Astrocyte (in vitro differentiated cells and primary cell): ENCODE data around the gene SEMA6B. TPM values are rescaled to one million over a fixed set of nuclear protein-coding genes. Genes with fewer than 3 reads are reported as not detected.
A peak's percentile ranks its signal among the peaks of the same experiment; 100 is the strongest.

Experiments used
- DNase-seq: peaks from one replicate; pipeline ENCODE4 v3.0.0-alpha.2; 2010; ENCODE audit warnings: low read depth
- FAIRE-seq: peaks from 2 replicates; lab custom pipeline; 2011; peaks lifted over from hg19 to GRCh38; lab: Jason Lieb, UNC
- H2AFZ ChIP-seq: 2 replicates; pipeline ENCODE4 v1.6.0; 2012; ENCODE audit warnings: low read depth, low read length, inconsistent platforms
- H3K27ac ChIP-seq: 2 replicates; pipeline ENCODE4 v1.5.1; 2011; ENCODE audit warnings: low read depth, low read length, inconsistent platforms
- H3K27me3 ChIP-seq: 2 replicates; pipeline ENCODE4 v1.6.0; 2011; ENCODE audit warnings: low read length, inconsistent platforms; ENCODE audit not compliant: insufficient read depth
- H3K36me3 ChIP-seq: 2 replicates; pipeline ENCODE4 v1.5.1; 2011; ENCODE audit warnings: low read length, inconsistent platforms; ENCODE audit not compliant: insufficient read depth
- H3K4me1 ChIP-seq: 2 replicates; pipeline ENCODE4 v1.5.1; 2011; ENCODE audit warnings: low read length, inconsistent platforms; ENCODE audit not compliant: insufficient read depth
- H3K4me2 ChIP-seq: 2 replicates; pipeline ENCODE4 v1.6.0; 2012; ENCODE audit warnings: low read length, inconsistent platforms
- H3K4me3 ChIP-seq: 2 replicates; pipeline ENCODE4 v1.5.1; 2011; ENCODE audit warnings: low read depth, mild to moderate bottlenecking, low read length, inconsistent platforms; ENCODE audit not compliant: insufficient read depth
- H3K79me2 ChIP-seq: 2 replicates; pipeline ENCODE4 v1.6.0; 2012; ENCODE audit warnings: mild to moderate bottlenecking, low read length, inconsistent platforms; ENCODE audit not compliant: insufficient read depth
- H3K9ac ChIP-seq: 2 replicates; pipeline ENCODE4 v1.6.0; 2012; ENCODE audit warnings: mild to moderate bottlenecking, low read length, inconsistent platforms
- H3K9me3 ChIP-seq: 2 replicates; pipeline ENCODE4 v1.5.1; 2012; ENCODE audit warnings: low read depth, mild to moderate bottlenecking, low read length, inconsistent platforms; ENCODE audit not compliant: insufficient read depth
- H4K20me1 ChIP-seq: 2 replicates; pipeline ENCODE4 v1.6.0; 2012; ENCODE audit warnings: low read length, inconsistent platforms; ENCODE audit not compliant: insufficient read depth
- H3K27ac Mint-ChIP-seq: one replicate; pipeline ENCODE4 v1.8.0; 2021; ENCODE audit warnings: mild to moderate bottlenecking, mixed read lengths; ENCODE audit not compliant: unreplicated experiment
- H3K27me3 Mint-ChIP-seq: one replicate; pipeline ENCODE4 v1.8.0; 2021; ENCODE audit warnings: low read depth, mixed read lengths; ENCODE audit not compliant: unreplicated experiment
- H3K36me3 Mint-ChIP-seq: one replicate; pipeline ENCODE4 v1.8.0; 2021; ENCODE audit warnings: low read depth, mixed read lengths; ENCODE audit not compliant: unreplicated experiment
- H3K4me1 Mint-ChIP-seq: one replicate; pipeline ENCODE4 v1.8.0; 2021; ENCODE audit warnings: low read depth, mixed read lengths; ENCODE audit not compliant: unreplicated experiment
- H3K4me3 Mint-ChIP-seq: one replicate; pipeline ENCODE4 v1.8.0; 2021; ENCODE audit warnings: mild to moderate bottlenecking, moderate library complexity, mixed read lengths; ENCODE audit not compliant: unreplicated experiment
- H3K9me3 Mint-ChIP-seq: one replicate; pipeline ENCODE4 v1.8.0; 2021; ENCODE audit warnings: mild to moderate bottlenecking, mixed read lengths; ENCODE audit not compliant: unreplicated experiment
- EZH2 ChIP-seq: IDR thresholded peaks from 2 replicates; pipeline ENCODE4 v1.6.1; 2012; ENCODE audit warnings: mild to moderate bottlenecking, low read length, inconsistent platforms; ENCODE audit not compliant: insufficient read depth
- total RNA-seq: library from RNA; stranded (reverse); gene quantifications from 2 replicates; pipeline ENCODE4 v1.2.1, GENCODE V29; 2021
- TF ChIP-seq, protein P1 (sequence below): IDR thresholded peaks from 2 replicates; pipeline ENCODE4 v1.5.1; 2011; ENCODE audit warnings: low read depth, mild to moderate bottlenecking, inconsistent platforms, low read length, moderate library complexity; ENCODE audit not compliant: insufficient read depth

SEMA6B gene
- total RNA-seq, 1 donor from 2014 or later, result 14.3 TPM

DNA sequence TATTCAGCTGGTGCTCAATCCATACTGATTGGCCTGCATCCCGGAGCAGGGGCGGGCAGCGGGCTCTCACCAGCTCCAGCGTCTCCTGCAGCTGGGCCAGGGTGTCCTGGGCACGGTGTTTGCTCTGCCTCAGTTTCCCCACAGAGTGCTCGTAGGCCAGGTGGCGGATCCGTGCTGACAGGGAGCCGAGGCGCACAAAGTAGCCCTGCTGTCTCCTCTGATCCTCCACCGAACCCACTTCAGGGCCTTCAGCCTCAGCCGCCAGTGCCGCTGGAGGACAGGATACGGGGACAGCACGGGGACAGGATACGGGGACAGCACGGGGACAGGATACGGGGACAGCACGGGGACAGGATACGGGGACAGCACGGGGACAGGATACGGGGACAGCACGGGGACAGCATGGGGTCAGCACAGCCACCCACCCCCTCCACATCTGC lies 33.9 kb downstream of the SEMA6B start:
- TF ChIP-seq EZH2, result no peak
- TF ChIP-seq, protein P1, sequence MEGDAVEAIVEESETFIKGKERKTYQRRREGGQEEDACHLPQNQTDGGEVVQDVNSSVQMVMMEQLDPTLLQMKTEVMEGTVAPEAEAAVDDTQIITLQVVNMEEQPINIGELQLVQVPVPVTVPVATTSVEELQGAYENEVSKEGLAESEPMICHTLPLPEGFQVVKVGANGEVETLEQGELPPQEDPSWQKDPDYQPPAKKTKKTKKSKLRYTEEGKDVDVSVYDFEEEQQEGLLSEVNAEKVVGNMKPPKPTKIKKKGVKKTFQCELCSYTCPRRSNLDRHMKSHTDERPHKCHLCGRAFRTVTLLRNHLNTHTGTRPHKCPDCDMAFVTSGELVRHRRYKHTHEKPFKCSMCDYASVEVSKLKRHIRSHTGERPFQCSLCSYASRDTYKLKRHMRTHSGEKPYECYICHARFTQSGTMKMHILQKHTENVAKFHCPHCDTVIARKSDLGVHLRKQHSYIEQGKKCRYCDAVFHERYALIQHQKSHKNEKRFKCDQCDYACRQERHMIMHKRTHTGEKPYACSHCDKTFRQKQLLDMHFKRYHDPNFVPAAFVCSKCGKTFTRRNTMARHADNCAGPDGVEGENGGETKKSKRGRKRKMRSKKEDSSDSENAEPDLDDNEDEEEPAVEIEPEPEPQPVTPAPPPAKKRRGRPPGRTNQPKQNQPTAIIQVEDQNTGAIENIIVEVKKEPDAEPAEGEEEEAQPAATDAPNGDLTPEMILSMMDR, result no peak
- Histone ChIP-seq H4K20me1 (no peaks in the 10 kb centered on the region), H3K9me3 (no peaks in the 10 kb centered on the region), H3K4me2 (no peak overlapping the region), H3K27me3 (no peaks in the 10 kb centered on the region), H3K4me3 (no peak overlapping the region), H3K27ac (no peak overlapping the region), H2AFZ (no peak overlapping the region), H3K4me1 (no peaks in the 10 kb centered on the region), H3K9ac (no peak overlapping the region), H3K79me2 (no peaks in the 10 kb centered on the region), H3K36me3 (no peaks in the 10 kb centered on the region)
- FAIRE-seq (no peak), DNase-seq (no peak)
- Mint-ChIP-seq H3K27ac (no peak overlapping the region), H3K27me3 (peaks cover 25% of the 10 kb centered on the region), H3K4me3 (no peak overlapping the region), H3K4me1 (peaks cover 6% of the 10 kb centered on the region), H3K9me3 (no peaks in the 10 kb centered on the region), H3K36me3 (no peaks in the 10 kb centered on the region)

DNA sequence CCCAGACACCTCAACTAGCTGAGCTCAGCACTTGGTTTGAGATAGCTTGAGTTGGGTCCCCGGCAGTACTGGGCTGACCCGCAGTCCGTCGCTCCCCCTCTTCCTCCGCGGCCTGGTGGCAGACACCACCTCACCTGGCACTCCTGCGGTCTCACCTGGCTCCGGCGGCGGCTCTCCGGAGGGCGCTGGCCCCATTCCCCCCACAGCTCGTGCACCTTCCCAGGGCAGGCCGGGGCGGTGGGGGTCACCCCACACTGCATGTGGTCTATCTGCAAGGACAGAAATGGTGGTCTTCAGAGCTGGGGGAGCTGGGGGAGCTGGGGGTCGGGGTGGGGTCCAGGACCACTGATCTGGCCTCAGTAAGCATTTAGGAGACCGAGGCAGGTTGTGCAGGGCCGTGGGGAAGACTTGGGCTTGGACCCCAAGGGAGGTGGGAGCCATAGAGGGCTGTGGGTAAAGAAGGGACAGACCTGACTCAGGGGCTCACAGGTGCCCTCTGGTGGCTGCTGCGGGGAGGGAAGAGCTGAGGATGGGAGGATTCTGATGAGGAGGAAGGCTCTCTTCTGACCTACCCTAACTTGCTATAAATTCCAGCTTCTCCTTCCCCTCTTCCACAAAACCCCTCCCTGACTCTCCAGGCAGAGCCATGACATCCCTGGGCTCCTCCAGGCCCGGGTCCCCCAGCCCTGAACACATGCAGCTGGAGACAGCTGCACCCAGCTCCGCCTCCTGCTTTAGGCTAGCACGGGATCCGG lies 34.5 kb downstream of the SEMA6B start:
- no peak overlapping the region for H3K9ac ChIP-seq
- H3K4me3 ChIP-seq, result no peak overlapping the region
- H3K36me3 Mint-ChIP-seq, result no peaks in the 10 kb centered on the region
- H3K9me3 ChIP-seq, result no peaks in the 10 kb centered on the region
- H3K9me3 Mint-ChIP-seq, result peaks cover under 1% of the 10 kb centered on the region
- TF ChIP-seq, protein P1, result peak; percentile 63
- no peak for TF ChIP-seq EZH2
- DNase-seq, result no peak
- H3K4me2 ChIP-seq, result no peak overlapping the region
- no peak overlapping the region for H2AFZ ChIP-seq
- no peak for FAIRE-seq
- no peaks in the 10 kb centered on the region for H3K4me1 ChIP-seq
- H3K27me3 Mint-ChIP-seq, result peaks cover 24% of the 10 kb centered on the region
- H3K4me1 Mint-ChIP-seq, result peaks cover 6% of the 10 kb centered on the region
- H3K27ac ChIP-seq, result no peak overlapping the region
- no peak overlapping the region for H3K4me3 Mint-ChIP-seq
- no peak overlapping the region for H3K27ac Mint-ChIP-seq
- no peaks in the 10 kb centered on the region for H4K20me1 ChIP-seq
- no peaks in the 10 kb centered on the region for H3K79me2 ChIP-seq
- no peaks in the 10 kb centered on the region for H3K27me3 ChIP-seq
- H3K36me3 ChIP-seq, result no peaks in the 10 kb centered on the region
